Measurements from ENCODE around the gene KDR. TPM values are rescaled to one million over a fixed set of nuclear protein-coding genes. Genes with fewer than 3 reads are reported as not detected.

Gene KDR
- total RNA-seq, 1 donor from 2014 or later, result 1.6 TPM

GRCh38 chr4:55110131-55110530 is 15.3 kb downstream of the KDR start:
- no peak for TF ChIP-seq CTCF (IDR thresholded peaks at IDR 0.05; ENCODE audit: insufficient read depth, low read length, poor library complexity, severe bottlenecking)
- DNase-seq (ENCODE audit: low read depth), result no peak
- Histone ChIP-seq H3K36me3 (ENCODE audit: control insufficient read depth, insufficient read depth, low read length) (no peaks in the 10 kb centered on the region), H3K27me3 (ENCODE audit: control insufficient read depth, insufficient read depth, low read length) (no peaks in the 10 kb centered on the region), H3K4me3 (ENCODE audit: low read depth, low read length) (no peak overlapping the region)

GRCh38 chr4:55107054-55107453 is 18.3 kb downstream of the KDR start:
- no peak for TF ChIP-seq CTCF (IDR thresholded peaks at IDR 0.05; ENCODE audit: insufficient read depth, low read length, poor library complexity, severe bottlenecking)
- no peak for DNase-seq (ENCODE audit: low read depth)
- Histone ChIP-seq H3K27me3 (ENCODE audit: control insufficient read depth, insufficient read depth, low read length) (no peaks in the 10 kb centered on the region), H3K36me3 (ENCODE audit: control insufficient read depth, insufficient read depth, low read length) (no peaks in the 10 kb centered on the region), H3K4me3 (ENCODE audit: low read depth, low read length) (no peak overlapping the region)

GRCh38 chr4:55103224-55103623 is 22.2 kb downstream of the KDR start:
- Histone ChIP-seq H3K36me3 (ENCODE audit: control insufficient read depth, insufficient read depth, low read length) (no peaks in the 10 kb centered on the region), H3K4me3 (ENCODE audit: low read depth, low read length) (no peak overlapping the region), H3K27me3 (ENCODE audit: control insufficient read depth, insufficient read depth, low read length) (no peaks in the 10 kb centered on the region)
- TF ChIP-seq CTCF (IDR thresholded peaks at IDR 0.05; ENCODE audit: insufficient read depth, low read length, poor library complexity, severe bottlenecking), result no peak
- DNase-seq (ENCODE audit: low read depth), result no peak

GRCh38 chr4:55099816-55100215 is 25.6 kb downstream of the KDR start:
- H3K27me3 ChIP-seq (ENCODE audit: control insufficient read depth, insufficient read depth, low read length), result no peaks in the 10 kb centered on the region
- no peak for DNase-seq (ENCODE audit: low read depth)
- no peaks in the 10 kb centered on the region for H3K36me3 ChIP-seq (ENCODE audit: control insufficient read depth, insufficient read depth, low read length)
- TF ChIP-seq CTCF (IDR thresholded peaks at IDR 0.05; ENCODE audit: insufficient read depth, low read length, poor library complexity, severe bottlenecking), result no peak
- H3K4me3 ChIP-seq (ENCODE audit: low read depth, low read length), result no peak overlapping the region

GRCh38 chr4:55098456-55099204 is 26.8 kb downstream of the KDR start:
- no peak overlapping the region for H3K4me3 ChIP-seq (ENCODE audit: low read depth, low read length)
- DNase-seq (ENCODE audit: low read depth), result no peak
- TF ChIP-seq CTCF (IDR thresholded peaks at IDR 0.05; ENCODE audit: insufficient read depth, low read length, poor library complexity, severe bottlenecking), result no peak
- H3K36me3 ChIP-seq (ENCODE audit: control insufficient read depth, insufficient read depth, low read length), result no peaks in the 10 kb centered on the region
- H3K27me3 ChIP-seq (ENCODE audit: control insufficient read depth, insufficient read depth, low read length), result no peaks in the 10 kb centered on the region

GRCh38 chr4:55096619-55097018 is 28.8 kb downstream of the KDR start:
- H3K4me3 ChIP-seq (ENCODE audit: low read depth, low read length), result no peak overlapping the region
- TF ChIP-seq CTCF (IDR thresholded peaks at IDR 0.05; ENCODE audit: insufficient read depth, low read length, poor library complexity, severe bottlenecking), result no peak
- H3K36me3 ChIP-seq (ENCODE audit: control insufficient read depth, insufficient read depth, low read length), result no peaks in the 10 kb centered on the region
- no peaks in the 10 kb centered on the region for H3K27me3 ChIP-seq (ENCODE audit: control insufficient read depth, insufficient read depth, low read length)
- no peak for DNase-seq (ENCODE audit: low read depth)
